Measurements from ENCODE around the gene GOLGA3. TPM values are rescaled to one million over a fixed set of nuclear protein-coding genes. Genes with fewer than 3 reads are reported as not detected.

GOLGA3 gene
- total and polyA plus RNA-seq, 9 of the 15 experiments (the other 6 are each of a cell fraction or from before 2014, with no cell fraction given), result 1.9 to 48.1 (median 18.4) TPM

DNA sequence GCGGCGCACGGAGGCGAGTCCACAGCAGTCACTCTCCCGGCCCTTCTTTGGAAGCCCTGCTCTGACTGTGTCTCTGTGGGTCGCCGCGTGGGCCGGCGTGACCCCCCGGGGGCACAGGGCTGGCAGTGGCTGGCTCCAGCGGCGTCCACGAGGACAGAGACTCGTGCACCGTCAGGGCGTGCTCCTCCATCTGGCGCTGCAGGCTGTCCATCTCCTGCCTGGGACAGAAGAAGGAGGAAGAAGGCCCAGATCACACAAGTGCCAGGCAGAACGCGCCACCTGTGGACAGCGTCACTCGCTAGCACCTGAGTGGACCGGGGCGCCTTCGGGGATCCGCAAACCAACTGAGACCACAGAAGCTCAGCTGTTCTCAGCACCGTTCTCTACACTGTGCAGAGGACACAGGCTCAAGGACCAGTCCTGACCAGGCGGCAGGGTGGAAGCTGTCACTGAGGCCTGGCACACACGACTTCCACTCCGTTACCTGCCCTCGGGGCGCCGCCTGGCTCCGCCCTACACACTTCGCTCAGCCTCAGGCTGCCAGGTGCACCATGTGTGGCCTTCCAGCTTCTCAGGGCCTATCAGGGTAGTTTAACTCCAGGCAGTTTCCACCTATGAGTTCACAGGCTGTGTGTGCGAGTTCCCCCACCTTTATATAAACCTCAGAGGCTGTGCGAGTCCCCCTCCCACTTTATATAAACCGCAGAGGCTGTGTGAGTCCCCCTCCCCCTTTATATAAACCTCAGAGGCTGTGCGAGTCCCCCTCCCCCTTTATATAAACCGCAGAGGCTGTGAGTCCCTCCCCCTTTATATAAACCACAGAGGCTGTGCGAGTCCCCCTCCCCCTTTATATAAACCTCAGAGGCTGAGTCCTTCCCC, 55.4 kb downstream of the GOLGA3 start:
- Histone ChIP-seq H3K9me3 (replicated peaks; ENCODE audit: control insufficient read depth, insufficient read depth, low read depth, low read length) (no peaks in the 10 kb centered on the region), H3K27ac (ENCODE audit: extremely low read depth, low read depth, low read length) (no peak overlapping the region), H4K20me1 (replicated peaks; ENCODE audit: control insufficient read depth, insufficient read depth, low read length) (no peaks in the 10 kb centered on the region), H3K9me1 (ENCODE audit: control insufficient read depth, insufficient read depth, low read length) (no peaks in the 10 kb centered on the region), H3K27me3 (ENCODE audit: control insufficient read depth in 2 of 2, insufficient read depth in 2 of 2, low read length in 2 of 2) (no peaks in the 10 kb centered on the region), H3K79me2 (ENCODE audit: control insufficient read depth, insufficient read depth, low read length) (no peaks in the 10 kb centered on the region), H3K36me3 (ENCODE audit: control insufficient read depth, insufficient read depth, low read length) (peaks cover 72% of the 10 kb centered on the region), H3K4me3 (no peak overlapping the region), H3K9ac (ENCODE audit: insufficient read depth in 1 of 2, low read depth in 2 of 2, low read length in 2 of 2) (no peak overlapping the region), H2AFZ (ENCODE audit: low read depth, low read length) (no peak overlapping the region), H3K4me1 (replicated peaks in 1 of 2; ENCODE audit: control insufficient read depth in 2 of 2, insufficient read depth in 2 of 2, low read length in 2 of 2) (peaks cover 0 to 17% of the 10 kb centered on the region in 2 experiments; a peak in 2 of 5 replicates), H3K4me2 (ENCODE audit: insufficient read depth, low read length) (no peak overlapping the region)
- in situ Hi-C loops (cut with MboI) (no loop called here), intact Hi-C loops (cut with micrococcal nuclease) (no loop called here)
- no TSS peak for BruUV-seq (replicated peaks)
- DNase-seq (ENCODE audit: extremely low read depth in 1 of 4, low spot score in 3 of 4) (no peak), ATAC-seq (no peak), FAIRE-seq (no peak)
- CTCF ChIA-PET (ENCODE audit: low intra/inter-chr PET ratio), result no interaction called here
- TF ChIP-seq NFE2 (IDR thresholded peaks at IDR 0.05; ENCODE audit: low read depth) (no peak), POLR2G (IDR thresholded peaks at IDR 0.05; ENCODE audit: low read depth, low read length) (peak; percentile 40)
- TF ChIP-seq, protein P1, sequence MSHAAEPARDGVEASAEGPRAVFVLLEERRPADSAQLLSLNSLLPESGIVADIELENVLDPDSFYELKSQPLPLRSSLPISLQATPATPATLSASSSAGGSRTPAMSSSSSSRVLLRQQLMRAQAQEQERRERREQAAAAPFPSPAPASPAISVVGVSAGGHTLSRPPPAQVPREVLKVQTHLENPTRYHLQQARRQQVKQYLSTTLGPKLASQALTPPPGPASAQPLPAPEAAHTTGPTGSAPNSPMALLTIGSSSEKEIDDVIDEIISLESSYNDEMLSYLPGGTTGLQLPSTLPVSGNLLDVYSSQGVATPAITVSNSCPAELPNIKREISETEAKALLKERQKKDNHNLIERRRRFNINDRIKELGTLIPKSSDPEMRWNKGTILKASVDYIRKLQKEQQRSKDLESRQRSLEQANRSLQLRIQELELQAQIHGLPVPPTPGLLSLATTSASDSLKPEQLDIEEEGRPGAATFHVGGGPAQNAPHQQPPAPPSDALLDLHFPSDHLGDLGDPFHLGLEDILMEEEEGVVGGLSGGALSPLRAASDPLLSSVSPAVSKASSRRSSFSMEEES (CRISPR knock-in tag; IDR thresholded peaks at IDR 0.05), result no peak
- POLR2A ChIA-PET, result interaction anchor here (0.7 to 1.6 kb wide), 2 partner anchors 9 to 357 kb away, joined by 3 to 6 read pairs; partner anchors contain the start of gene ZNF891
- WGBS (ENCODE audit: insufficient coverage, low coverage, missing lambda C conversion rate), result 97% methylated on average over 30 of the region's 41 CpGs
